GM10248 (cell line): ENCODE results near the gene CCDC97.
"Not testable (repeated sequence)": the region's sequence is repeated elsewhere in the genome, so short reads cannot be mapped to it uniquely, and the experiment has no call there.

Experiments used
- CTCF ChIA-PET: fragments of 300-600 bp; sonication (Branson Sonifier 250); formaldehyde crosslinking; extraction: SDS; loops from one replicate; lab custom pipeline; 2021; ENCODE audit warnings: antibody characterized with exemption; lab: Yijun Ruan, JAX
- POLR2A ChIA-PET: fragments of 350-650 bp; sonication (Branson Sonifier 250); formaldehyde crosslinking; extraction: SDS; loops from one replicate; lab custom pipeline; 2020; ENCODE audit warnings: antibody characterized with exemption; lab: Yijun Ruan, JAX
- DNase-seq: peaks from one replicate; pipeline ENCODE4 v3.0.0; 2012; ENCODE audit errors: extremely low spot score
- TF ChIP-seq, protein P1 (sequence below): IDR thresholded peaks from 2 replicates; pipeline ENCODE4 v1.5.1; 2012; ENCODE audit warnings: mild to moderate bottlenecking, low read depth; ENCODE audit errors: extremely low read depth, missing control alignments, control extremely low read depth

The CCDC97 gene

DNA sequence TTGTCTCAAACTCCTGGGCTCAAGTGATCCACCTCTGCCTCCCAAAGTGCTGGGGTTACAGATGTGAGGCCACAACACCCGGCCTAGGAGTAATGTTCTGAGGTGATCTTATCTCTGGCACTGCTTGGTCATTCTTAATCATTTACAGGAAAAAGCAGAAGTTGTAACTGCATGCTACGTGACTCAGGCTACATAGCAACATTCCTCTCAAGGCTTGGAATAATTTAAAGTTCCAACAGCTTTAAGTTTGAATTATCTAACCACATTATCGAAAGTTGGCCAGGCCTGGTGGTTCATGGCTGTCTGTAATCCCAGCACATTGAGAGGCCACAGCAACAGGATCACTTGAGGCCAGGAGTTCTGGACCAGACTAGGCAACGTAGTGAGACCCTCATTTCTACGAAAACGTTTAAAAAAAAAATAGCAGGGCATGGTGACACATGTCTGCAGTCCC, 57.9 kb downstream of the CCDC97 start:
- POLR2A ChIA-PET: interaction anchor here (0.6 kb wide), 1 partner anchor 1924 kb away, joined by 3 read pairs; no protein-coding TSS in a partner anchor

DNA sequence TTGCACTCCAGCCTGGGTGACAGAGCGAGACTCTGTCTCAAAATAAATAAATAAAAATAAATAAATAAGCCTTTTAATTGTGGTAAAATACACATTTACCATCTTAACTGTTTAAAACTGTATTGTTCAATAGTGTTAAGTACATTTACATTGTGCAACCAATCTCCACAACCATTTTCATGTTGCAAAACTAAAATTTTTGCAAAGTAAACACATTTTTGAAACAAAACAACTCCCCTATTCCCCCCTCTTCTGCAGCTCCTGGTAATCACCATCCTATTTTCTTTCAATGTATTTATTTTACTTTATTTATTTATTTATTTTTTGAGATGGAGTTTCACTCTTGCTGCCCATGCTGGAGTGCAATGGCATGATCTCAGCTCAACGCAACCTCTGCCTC, 59.8 kb downstream of the CCDC97 start:
- CTCF ChIA-PET: interaction anchor here (1.4 to 3.5 kb wide), 3 partner anchors 9 to 24 kb away, joined by 3 to 18 read pairs (median 7); partner anchors contain the start of gene TGFB1
- DNase-seq: no peak
- POLR2A ChIA-PET: interaction anchor here (0.6 kb wide), 1 partner anchor 122 kb away, joined by 3 read pairs; no protein-coding TSS in a partner anchor
- TF ChIP-seq, protein P1, sequence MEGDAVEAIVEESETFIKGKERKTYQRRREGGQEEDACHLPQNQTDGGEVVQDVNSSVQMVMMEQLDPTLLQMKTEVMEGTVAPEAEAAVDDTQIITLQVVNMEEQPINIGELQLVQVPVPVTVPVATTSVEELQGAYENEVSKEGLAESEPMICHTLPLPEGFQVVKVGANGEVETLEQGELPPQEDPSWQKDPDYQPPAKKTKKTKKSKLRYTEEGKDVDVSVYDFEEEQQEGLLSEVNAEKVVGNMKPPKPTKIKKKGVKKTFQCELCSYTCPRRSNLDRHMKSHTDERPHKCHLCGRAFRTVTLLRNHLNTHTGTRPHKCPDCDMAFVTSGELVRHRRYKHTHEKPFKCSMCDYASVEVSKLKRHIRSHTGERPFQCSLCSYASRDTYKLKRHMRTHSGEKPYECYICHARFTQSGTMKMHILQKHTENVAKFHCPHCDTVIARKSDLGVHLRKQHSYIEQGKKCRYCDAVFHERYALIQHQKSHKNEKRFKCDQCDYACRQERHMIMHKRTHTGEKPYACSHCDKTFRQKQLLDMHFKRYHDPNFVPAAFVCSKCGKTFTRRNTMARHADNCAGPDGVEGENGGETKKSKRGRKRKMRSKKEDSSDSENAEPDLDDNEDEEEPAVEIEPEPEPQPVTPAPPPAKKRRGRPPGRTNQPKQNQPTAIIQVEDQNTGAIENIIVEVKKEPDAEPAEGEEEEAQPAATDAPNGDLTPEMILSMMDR: no peak

More for the DNA sequence above, 57.9 kb downstream of the CCDC97 start:
- TF ChIP-seq, protein P1: no peak
- CTCF ChIA-PET: interaction anchor here (0.8 to 3.5 kb wide), 4 partner anchors 10 to 35 kb away, joined by 3 to 18 read pairs (median 5); partner anchors contain the start of gene TGFB1
- DNase-seq: no peak

DNA sequence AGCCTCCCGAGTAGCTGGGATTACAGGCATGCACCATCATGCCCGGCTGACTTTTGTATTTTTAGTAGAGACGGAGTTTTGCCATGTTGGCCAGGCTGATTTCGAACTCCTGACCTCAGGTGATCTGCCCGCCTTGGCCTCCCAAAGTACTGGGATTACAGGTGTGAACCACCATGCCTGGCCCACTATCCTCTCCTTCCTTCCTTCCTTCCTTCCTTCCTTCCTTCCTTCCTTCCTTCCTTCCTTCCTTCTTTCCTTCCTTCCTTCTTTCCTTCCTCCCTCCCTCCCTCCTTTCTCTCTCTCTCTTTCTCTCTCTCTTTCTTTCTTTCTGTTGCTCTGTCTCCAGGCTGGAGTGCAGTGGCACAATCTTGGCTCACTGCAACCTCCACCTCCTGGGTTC, 61.1 kb downstream of the CCDC97 start:
- DNase-seq, POLR2A ChIA-PET: not testable (repeated sequence)
- CTCF ChIA-PET: interaction anchor here (1.4 kb wide), 1 partner anchor 23 kb away, joined by 3 read pairs; no protein-coding TSS in a partner anchor

DNA sequence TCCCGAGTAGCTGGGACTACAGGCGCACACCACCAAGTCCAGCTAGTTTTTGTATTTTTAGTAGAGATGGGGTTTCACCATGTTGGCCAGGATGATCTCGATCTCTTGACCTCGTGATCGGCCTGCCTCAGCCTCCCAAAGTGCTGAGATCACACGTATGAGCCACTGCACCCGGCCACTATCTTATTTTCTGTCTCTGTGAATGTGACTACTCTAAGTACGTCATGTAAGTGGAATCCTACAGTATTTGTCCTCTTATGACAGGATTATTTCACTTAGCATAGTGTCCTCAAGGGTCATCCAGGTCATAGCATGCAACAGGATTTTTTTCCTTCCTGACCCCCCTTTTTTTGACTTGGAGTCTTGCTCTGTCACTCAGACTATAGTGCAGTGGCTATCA, 61.6 kb downstream of the CCDC97 start:
- POLR2A ChIA-PET: no interaction called here
- TF ChIP-seq, protein P1: no peak
- CTCF ChIA-PET: no interaction called here
- no peak for DNase-seq

DNA sequence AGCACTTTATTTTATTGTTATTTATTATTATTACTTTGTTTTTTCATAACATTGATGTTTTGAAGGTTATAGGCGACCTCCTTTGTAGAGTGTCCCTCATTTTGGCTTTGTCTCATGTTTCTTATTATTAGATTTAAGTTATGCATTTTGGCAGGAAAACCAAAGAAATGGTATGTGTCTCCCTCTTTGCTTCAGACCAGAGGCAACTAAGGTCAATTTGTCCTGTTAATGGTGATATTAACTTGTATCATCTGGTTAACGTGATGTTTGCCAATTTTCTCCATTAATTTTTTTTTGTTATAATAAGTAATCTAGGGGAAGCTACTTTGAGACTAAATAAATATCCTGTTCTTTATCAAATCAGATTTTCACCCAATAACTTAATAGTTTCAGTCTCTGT, 62.5 kb downstream of the CCDC97 start:
- POLR2A ChIA-PET: interaction anchor here (0.9 kb wide), 1 partner anchor 58 kb away, joined by 4 read pairs; no protein-coding TSS in a partner anchor
- CTCF ChIA-PET: interaction anchor here (1.2 kb wide), 1 partner anchor 9 kb away, joined by 4 read pairs; the partner anchor contains the start of gene B9D2
- TF ChIP-seq, protein P1: no peak
- no peak for DNase-seq

DNA sequence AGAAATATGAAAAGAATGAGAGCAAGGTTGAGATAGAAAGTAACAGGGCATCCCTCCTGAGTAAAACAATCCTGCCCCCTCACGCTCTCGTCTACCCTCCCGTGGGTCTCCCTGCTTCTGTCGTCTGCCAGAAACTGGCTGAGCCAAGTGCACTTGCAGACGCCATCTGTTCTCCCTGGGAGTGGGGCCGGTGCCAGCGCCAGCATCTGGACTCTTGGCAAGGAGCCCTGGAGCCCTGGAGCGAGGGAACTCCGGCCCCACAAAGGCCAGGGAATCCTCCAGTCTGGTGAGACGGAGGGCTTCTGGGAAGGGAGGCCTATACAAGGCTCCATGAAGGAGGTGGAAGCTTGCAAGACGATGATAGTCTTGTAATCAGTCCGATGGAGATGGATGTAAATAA, 64.0 kb downstream of the CCDC97 start:
- no peak for DNase-seq
- TF ChIP-seq, protein P1: no peak
- POLR2A ChIA-PET: no interaction called here
- CTCF ChIA-PET: interaction anchor here (1.6 kb wide), 1 partner anchor 9 kb away, joined by 4 read pairs; no protein-coding TSS in a partner anchor
